A549 (cell line): ENCODE results near the gene CUEDC2. TPM values are rescaled to one million over a fixed set of nuclear protein-coding genes. Genes with fewer than 3 reads are reported as not detected.

ENCODE experiments used
- ATAC-seq, 2 experiments: fragments of 200-7000 bp in 1 of 2; fragments of >200 bp in 1 of 2; cut with Nextera tagmentation in 1 of 2; cut with Tn5 transposase in 1 of 2; 3 replicates each; pipeline versions ENCODE4 v1.8.0 to v1.9.1; 2018 to 2020; ENCODE audit warnings: mild to moderate bottlenecking in 1 of 2, moderate library complexity in 1 of 2
- CTCF ChIA-PET: fragments of 300-600 bp; sonication (Branson Sonifier 250); formaldehyde crosslinking; extraction: SDS; loops from one replicate; lab custom pipeline; 2021; ENCODE audit warnings: antibody characterized with exemption, inconsistent platforms; lab: Yijun Ruan, JAX
- POLR2A ChIA-PET: fragments of 350-600 bp; formaldehyde crosslinking; extraction: SDS; loops from one replicate; lab custom pipeline; 2021; ENCODE audit warnings: antibody characterized with exemption, inconsistent platforms; lab: Yijun Ruan, JAX
- DNase-seq, 2 experiments: peaks; one replicate each; pipeline versions ENCODE4 v3.0.0 to v3.0.0-alpha.2; 2011 to 2016; ENCODE audit warnings: low read depth in 1 of 2, low spot score in 1 of 2
- FAIRE-seq: peaks from 2 replicates; lab custom pipeline; 2011; peaks lifted over from hg19 to GRCh38; lab: Jason Lieb, UNC
- H3K27ac ChIP-seq, 2 experiments: fragments of >200 bp; sonication (Bioruptor Twin); formaldehyde crosslinking; 3 replicates each; pipeline ENCODE4 v1.5.1; 2016 to 2017
- H3K4me1 ChIP-seq: fragments of >200 bp; sonication (Bioruptor Twin); formaldehyde crosslinking; 3 replicates; pipeline ENCODE4 v1.6.1; 2016
- H3K4me2 ChIP-seq: fragments of >200 bp; sonication (Bioruptor Twin); formaldehyde crosslinking; 3 replicates; pipeline ENCODE4 v1.6.1; 2016
- H3K4me3 ChIP-seq: fragments of >200 bp; sonication (Bioruptor Twin); formaldehyde crosslinking; 3 replicates; pipeline ENCODE4 v1.5.1; 2016
- H3K9me3 ChIP-seq: fragments of >200 bp; sonication (Bioruptor Twin); formaldehyde crosslinking; 3 replicates; pipeline ENCODE4 v1.6.1; 2016
- ATOH8 ChIP-seq: fragments of 250-450 bp; sonication (Bioruptor Pico); IDR thresholded peaks from 2 replicates; pipeline ENCODE4 v1.5.0; 2020; ENCODE audit warnings: low read depth, mild to moderate bottlenecking, moderate library complexity
- BHLHE40 ChIP-seq: IDR thresholded peaks from 2 replicates; pipeline ENCODE4 v1.6.1; 2012; ENCODE audit warnings: low read depth, low read length, inconsistent platforms
- CBX8 ChIP-seq: fragments of 200-600 bp; sonication (generic); IDR thresholded peaks from 2 replicates; pipeline ENCODE4 v1.6.1; 2016
- CEBPB ChIP-seq, 2 experiments: fragments of >200 bp in 1 of 2; sonication (Bioruptor Twin) in 1 of 2; formaldehyde crosslinking in 1 of 2; IDR thresholded peaks; 2 replicates each; pipeline ENCODE4 v1.6.1; 2012 to 2016
- E2F6 ChIP-seq: IDR thresholded peaks from 2 replicates; pipeline ENCODE4 v1.6.1; 2012; ENCODE audit warnings: low read depth, borderline replicate concordance
- EHMT2 ChIP-seq: fragments of 200-600 bp; sonication (generic); IDR thresholded peaks from 2 replicates; pipeline ENCODE4 v1.6.1; 2016; ENCODE audit warnings: antibody characterized with exemption, low read depth, mild to moderate bottlenecking, moderate library complexity
- ESRRA ChIP-seq: fragments of 150-350 bp; IDR thresholded peaks from 2 replicates; pipeline ENCODE4 v1.6.1; 2014; ENCODE audit warnings: mild to moderate bottlenecking, low read length, borderline replicate concordance
- FOSB ChIP-seq: fragments of 250-450 bp; sonication (Bioruptor Pico); IDR thresholded peaks from 2 replicates; pipeline ENCODE4 v1.5.0; 2020; ENCODE audit warnings: mild to moderate bottlenecking, moderate library complexity
- GATA3 ChIP-seq: IDR thresholded peaks from 2 replicates; pipeline ENCODE4 v1.6.1; 2012; ENCODE audit warnings: borderline replicate concordance
- HDAC2 ChIP-seq: fragments of 200-600 bp; sonication (generic); IDR thresholded peaks from 2 replicates; pipeline ENCODE4 v1.6.1; 2016
- HEYL ChIP-seq: fragments of 250-450 bp; sonication (Bioruptor Pico); IDR thresholded peaks from 2 replicates; pipeline ENCODE4 v1.8.0; 2021; ENCODE audit warnings: mild to moderate bottlenecking, moderate library complexity
- HOXB5 ChIP-seq: fragments of 250-450 bp; sonication (Bioruptor Pico); IDR thresholded peaks from 2 replicates; pipeline ENCODE4 v1.5.0; 2020; ENCODE audit warnings: mild to moderate bottlenecking, moderate library complexity
- KDM5A ChIP-seq: fragments of 200-600 bp; sonication (generic); IDR thresholded peaks from 2 replicates; pipeline ENCODE4 v1.6.1; 2016; ENCODE audit warnings: antibody characterized with exemption, mild to moderate bottlenecking
- MAZ ChIP-seq: fragments of 150-350 bp; IDR thresholded peaks from 2 replicates; pipeline ENCODE4 v1.6.1; 2014; ENCODE audit warnings: antibody characterized with exemption, low read depth, low read length, borderline replicate concordance
- NPAS2 ChIP-seq: fragments of 250-450 bp; sonication (Bioruptor Pico); IDR thresholded peaks from 2 replicates; pipeline ENCODE4 v1.8.0; 2022; ENCODE audit warnings: mild to moderate bottlenecking, moderate library complexity, borderline replicate concordance
- PHF8 ChIP-seq: fragments of 200-600 bp; sonication (generic); IDR thresholded peaks from 2 replicates; pipeline ENCODE4 v1.6.1; 2016; ENCODE audit warnings: low read depth, mild to moderate bottlenecking, antibody characterized with exemption, moderate library complexity, borderline replicate concordance
- RAD21 ChIP-seq, 2 experiments: fragments of >200 bp in 1 of 2; sonication (Bioruptor Twin) in 1 of 2; formaldehyde crosslinking in 1 of 2; IDR thresholded peaks in 1 of 2; conservative IDR thresholded peaks in 1 of 2; 2 replicates in 1 of 2; 3 replicates in 1 of 2; pipeline ENCODE4 v1.6.1; 2012 to 2018; ENCODE audit warnings: inconsistent platforms in 1 of 2
- RCOR1 ChIP-seq: fragments of 150-350 bp; IDR thresholded peaks from 2 replicates; pipeline ENCODE4 v1.6.1; 2014; ENCODE audit warnings: antibody characterized with exemption, low read length, low read depth
- REST ChIP-seq: fragments of 200-600 bp; sonication (generic); IDR thresholded peaks from 2 replicates; pipeline ENCODE4 v1.6.1; 2016; ENCODE audit warnings: antibody characterized with exemption, mild to moderate bottlenecking, moderate library complexity
- RNF2 ChIP-seq: fragments of 200-600 bp; sonication (generic); IDR thresholded peaks from 2 replicates; pipeline ENCODE4 v1.6.1; 2016; ENCODE audit warnings: low read depth, mild to moderate bottlenecking, antibody characterized with exemption, moderate library complexity, borderline replicate concordance
- SMC3 ChIP-seq: fragments of >200 bp; sonication (Bioruptor Twin); formaldehyde crosslinking; IDR thresholded peaks from 3 replicates; pipeline ENCODE4 v1.6.1; 2018; ENCODE audit warnings: inconsistent platforms
- ZNF302 ChIP-seq: fragments of 250-450 bp; sonication (Bioruptor Pico); IDR thresholded peaks from 2 replicates; pipeline ENCODE4 v1.9.0; 2021; ENCODE audit warnings: inconsistent platforms, mild to moderate bottlenecking, moderate library complexity
- WGBS: methylation state at CpG from one replicate; pipeline ENCODE4 v1.1.6; 2017; ENCODE audit errors: missing lambda C conversion rate; 5-methylcytosine and 5-hydroxymethylcytosine counted together
- polyA plus RNA-seq, 4 experiments: library from polyadenylated mRNA; depleted of rRNA in 3 of 4; stranded (reverse); fragments of >200 nt; fragmentation: RNase III in 1 of 4; extraction: RNeasy Plus Mini Kit Qiagen cat#74134 plus additional on column Dnase treatment in 1 of 4; gene quantifications; 2 replicates in 3 of 4; 3 replicates in 1 of 4; pipeline ENCODE4 v1.2.3, GENCODE V29; 2011 to 2017

Gene CUEDC2
- polyA plus RNA-seq, 2 of the 4 experiments (the other 2 are of a cell fraction): 43.7 to 67.4 TPM

GRCh38 chr10:102379383-102379782 is 53.0 kb downstream of the CUEDC2 start:
- ATAC-seq (no peak), FAIRE-seq (no peak), DNase-seq (no peak)
- Histone ChIP-seq H3K4me2 (no peak overlapping the region), H3K4me1 (no peaks in the 10 kb centered on the region), H3K27ac (no peak overlapping the region), H3K4me3 (no peak overlapping the region), H3K9me3 (no peaks in the 10 kb centered on the region)
- ChIA-PET CTCF (interaction anchor here (1.0 to 17.7 kb wide), 7 partner anchors 8 to 151 kb away, joined by 3 to 140 read pairs (median 44); partner anchors contain the start of genes ELOVL3 and NFKB2), POLR2A (no interaction called here)
- WGBS: 90% methylated on average over 6 of the region's 6 CpGs
- TF ChIP-seq CBX8 (no peak), SMC3 (no peak), GATA3 (no peak), ESRRA (no peak), NPAS2 (CRISPR knock-in tag) (no peak)

GRCh38 chr10:102376901-102377300 is 55.5 kb downstream of the CUEDC2 start:
- ChIA-PET CTCF (interaction anchor here (0.6 to 17.7 kb wide), 5 partner anchors 18 to 157 kb away, joined by 3 to 140 read pairs (median 4); partner anchors contain the start of genes ELOVL3 and NFKB2), POLR2A (no interaction called here)
- H3K4me3 ChIP-seq: no peak overlapping the region
- TF ChIP-seq ATOH8: no peak
- TF ChIP-seq RNF2: no peak
- TF ChIP-seq ZNF302: no peak
- no peak for TF ChIP-seq GATA3
- no peak for TF ChIP-seq ESRRA
- no peak for TF ChIP-seq MAZ
- DNase-seq: no peak
- 96% methylated on average over 12 of the region's 12 CpGs for WGBS
- no peak for ATAC-seq
- H3K4me1 ChIP-seq: no peaks in the 10 kb centered on the region
- no peaks in the 10 kb centered on the region for H3K9me3 ChIP-seq
- no peak overlapping the region for H3K27ac ChIP-seq
- no peak overlapping the region for H3K4me2 ChIP-seq
- no peak for FAIRE-seq

- Histone ChIP-seq H3K27ac (no peak overlapping the region), H3K9me3 (peaks cover 1% of the 10 kb centered on the region; the same call in 1 of the 3 replicates), H3K4me3 (no peak overlapping the region), H3K4me2 (no peak overlapping the region), H3K4me1 (no peaks in the 10 kb centered on the region)
- ATAC-seq: peak; percentile 20 to 33; a peak in 2 of 6 replicates
- ChIA-PET CTCF (interaction anchor here (0.5 to 17.7 kb wide), 14 partner anchors 9 to 202 kb away, joined by 3 to 140 read pairs (median 4); partner anchors contain the start of genes ELOVL3 and NFKB2), POLR2A (no interaction called here)
- WGBS: 88% methylated on average over 2 of the region's 2 CpGs
- FAIRE-seq: no peak
- no peak for DNase-seq
- TF ChIP-seq HEYL (CRISPR knock-in tag) (no peak), HDAC2 (no peak), GATA3 (no peak), PHF8 (no peak), KDM5A (no peak), RCOR1 (no peak), E2F6 (no peak), BHLHE40 (no peak), HOXB5 (CRISPR knock-in tag) (no peak), CEBPB (IDR thresholded peaks at IDR 0.05) (no peak)
Observed at GRCh38 chr10:102375867-102376266, 56.5 kb downstream of the CUEDC2 start.

- 93% methylated on average over 7 of the region's 7 CpGs for whole genome bisulfite sequencing
Observed at GRCh38 chr10:102375250-102375649, 57.1 kb downstream of the CUEDC2 start.

More at GRCh38 chr10:102375250-102375649, 57.1 kb downstream of the CUEDC2 start:
- CTCF ChIA-PET: interaction anchor here (0.5 to 17.7 kb wide), 15 partner anchors 9 to 202 kb away, joined by 3 to 140 read pairs (median 4); partner anchors contain the start of genes ELOVL3 and NFKB2
- no peak for TF ChIP-seq RCOR1
- TF ChIP-seq HDAC2: no peak
- no peak for TF ChIP-seq EHMT2
- TF ChIP-seq RAD21 (conservative IDR thresholded peaks at IDR 0.05 in 1 of 2, IDR thresholded peaks at IDR 0.05 in 1 of 2): peak in 1 of 2 experiments; percentile 24; a peak in 1 of 5 replicates
- TF ChIP-seq REST: no peak
- no peak for TF ChIP-seq FOSB (CRISPR knock-in tag)
- TF ChIP-seq ATOH8: no peak
- Histone ChIP-seq H3K4me2 (no peak overlapping the region), H3K4me1 (no peaks in the 10 kb centered on the region), H3K9me3 (peaks cover 8% of the 10 kb centered on the region), H3K4me3 (no peak overlapping the region), H3K27ac (no peak overlapping the region)
- POLR2A ChIA-PET: no interaction called here
- ATAC-seq: peak; percentile 62 to 70; a peak in 4 of 6 replicates
- DNase-seq: no peak
- FAIRE-seq: no peak
